ENCODE data around the gene OBP2A.
"Not testable (repeated sequence)": the region's sequence is repeated elsewhere in the genome, so short reads cannot be mapped to it uniquely, and the experiment has no call there.

- not testable (repeated sequence) for TF ChIP-seq CTCF (IDR thresholded peaks at IDR 0.05; ENCODE audit: extremely low read depth in 1 of 2, insufficient read depth in 1 of 2, low read depth in 1 of 2, low read length in 2 of 2); EZH2 (IDR thresholded peaks at IDR 0.05; ENCODE audit: borderline replicate concordance, low read depth, low read length, severe bottlenecking); POLR2A (IDR thresholded peaks at IDR 0.05; ENCODE audit: low read depth, low read length); POLR2AphosphoS5 (IDR thresholded peaks at IDR 0.05; ENCODE audit: insufficient read depth, low read depth, low read length)
Observed at GRCh38 chr9:135534192-135534711, 11.7 kb upstream of the OBP2A start.
